ENCODE results near the gene ALDH1B1.

DNA sequence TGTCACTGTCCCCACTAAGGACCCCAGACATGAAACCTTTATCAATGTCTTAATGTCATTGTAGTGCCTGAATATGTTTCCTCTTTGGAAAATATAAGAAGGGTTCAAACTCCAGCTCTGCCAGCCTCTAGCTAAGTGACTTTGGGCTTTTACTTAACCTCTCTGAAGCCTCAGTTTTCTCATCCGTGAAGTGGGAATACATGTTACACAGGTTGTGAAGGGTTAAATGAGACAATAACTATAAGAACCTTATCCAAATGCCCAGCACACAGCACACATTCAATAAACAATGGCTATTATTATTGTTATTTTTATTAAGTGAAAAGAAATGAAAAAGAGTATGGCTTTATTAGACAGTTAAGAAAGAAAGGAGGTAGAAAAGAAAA is 47.4 kb downstream of the ALDH1B1 start:
- TF ChIP-seq, protein P1, sequence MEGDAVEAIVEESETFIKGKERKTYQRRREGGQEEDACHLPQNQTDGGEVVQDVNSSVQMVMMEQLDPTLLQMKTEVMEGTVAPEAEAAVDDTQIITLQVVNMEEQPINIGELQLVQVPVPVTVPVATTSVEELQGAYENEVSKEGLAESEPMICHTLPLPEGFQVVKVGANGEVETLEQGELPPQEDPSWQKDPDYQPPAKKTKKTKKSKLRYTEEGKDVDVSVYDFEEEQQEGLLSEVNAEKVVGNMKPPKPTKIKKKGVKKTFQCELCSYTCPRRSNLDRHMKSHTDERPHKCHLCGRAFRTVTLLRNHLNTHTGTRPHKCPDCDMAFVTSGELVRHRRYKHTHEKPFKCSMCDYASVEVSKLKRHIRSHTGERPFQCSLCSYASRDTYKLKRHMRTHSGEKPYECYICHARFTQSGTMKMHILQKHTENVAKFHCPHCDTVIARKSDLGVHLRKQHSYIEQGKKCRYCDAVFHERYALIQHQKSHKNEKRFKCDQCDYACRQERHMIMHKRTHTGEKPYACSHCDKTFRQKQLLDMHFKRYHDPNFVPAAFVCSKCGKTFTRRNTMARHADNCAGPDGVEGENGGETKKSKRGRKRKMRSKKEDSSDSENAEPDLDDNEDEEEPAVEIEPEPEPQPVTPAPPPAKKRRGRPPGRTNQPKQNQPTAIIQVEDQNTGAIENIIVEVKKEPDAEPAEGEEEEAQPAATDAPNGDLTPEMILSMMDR (conservative IDR thresholded peaks at IDR 0.05), result no peak
- no peak for TF ChIP-seq ZFX (IDR thresholded peaks at IDR 0.05)
